GM21447 (cell line): ENCODE results near the gene OPA1.

ENCODE experiments used
- ATAC-seq: cut with Tn5 transposase; IDR thresholded peaks from one replicate; pipeline ENCODE4 v1.9.1; 2021; ENCODE audit not compliant: unreplicated experiment

OPA1 gene

GRCh38 chr3:193648542-193649076, 55.6 kb downstream of the OPA1 start:
- no peak for ATAC-seq

- no peak for ATAC-seq
Observed at GRCh38 chr3:193650585-193650984, 57.6 kb downstream of the OPA1 start.

GRCh38 chr3:193655831-193656433, 62.9 kb downstream of the OPA1 start:
- ATAC-seq: no peak

GRCh38 chr3:193656445-193656844, 63.4 kb downstream of the OPA1 start:
- ATAC-seq: no peak

- ATAC-seq: no peak
Observed at GRCh38 chr3:193656878-193657282, 63.9 kb downstream of the OPA1 start.

GRCh38 chr3:193660171-193660570, 67.2 kb downstream of the OPA1 start:
- ATAC-seq: no peak

- no peak for ATAC-seq
Observed at GRCh38 chr3:193660698-193661411, 67.8 kb downstream of the OPA1 start.

GRCh38 chr3:193662757-193663322, 69.8 kb downstream of the OPA1 start:
- no peak for ATAC-seq

GRCh38 chr3:193665370-193665989, 72.5 kb downstream of the OPA1 start:
- no peak for ATAC-seq

- ATAC-seq: no peak
Observed at GRCh38 chr3:193673845-193674244, 80.8 kb downstream of the OPA1 start.

GRCh38 chr3:193674714-193675113, 81.7 kb downstream of the OPA1 start:
- ATAC-seq: no peak

GRCh38 chr3:193677734-193678133, 84.7 kb downstream of the OPA1 start:
- no peak for ATAC-seq

GRCh38 chr3:193680220-193680619, 87.2 kb downstream of the OPA1 start:
- no peak for ATAC-seq

- ATAC-seq: no peak
Observed at GRCh38 chr3:193681631-193682030, 88.6 kb downstream of the OPA1 start.

GRCh38 chr3:193686665-193687483, 93.9 kb downstream of the OPA1 start:
- ATAC-seq: no peak

- no peak for ATAC-seq
Observed at GRCh38 chr3:193688834-193689714, 96.1 kb downstream of the OPA1 start.

- ATAC-seq: no peak
Observed at GRCh38 chr3:193693774-193694173, 100.8 kb downstream of the OPA1 start.

GRCh38 chr3:193701953-193702635, 109.1 kb downstream of the OPA1 start:
- ATAC-seq: no peak

- ATAC-seq: no peak
Observed at GRCh38 chr3:193702967-193703366, 110.0 kb downstream of the OPA1 start.
